D721Med (cell line): Measurements from ENCODE around the gene ESRRA.
"Not testable (repeated sequence)": the region's sequence is repeated elsewhere in the genome, so short reads cannot be mapped to it uniquely, and the experiment has no call there.

Experiments used
- DNase-seq: peaks from one replicate; pipeline ENCODE4 v3.0.0; 2011; ENCODE audit warnings: low spot score; ENCODE audit not compliant: insufficient read length
- FAIRE-seq: peaks from 2 replicates; lab custom pipeline; 2011; peaks lifted over from hg19 to GRCh38; lab: Jason Lieb, UNC
- CTCF ChIP-seq: IDR thresholded peaks from 2 replicates; pipeline ENCODE4 v1.5.1; 2012; ENCODE audit warnings: mild to moderate bottlenecking, control low read depth; ENCODE audit not compliant: insufficient read depth; ENCODE audit errors: missing control alignments

The ESRRA gene

GRCh38 chr11:64312947-64313346 is 7.6 kb downstream of the ESRRA start:
- no peak for TF ChIP-seq CTCF
- FAIRE-seq (no peak), DNase-seq (no peak)

DNA sequence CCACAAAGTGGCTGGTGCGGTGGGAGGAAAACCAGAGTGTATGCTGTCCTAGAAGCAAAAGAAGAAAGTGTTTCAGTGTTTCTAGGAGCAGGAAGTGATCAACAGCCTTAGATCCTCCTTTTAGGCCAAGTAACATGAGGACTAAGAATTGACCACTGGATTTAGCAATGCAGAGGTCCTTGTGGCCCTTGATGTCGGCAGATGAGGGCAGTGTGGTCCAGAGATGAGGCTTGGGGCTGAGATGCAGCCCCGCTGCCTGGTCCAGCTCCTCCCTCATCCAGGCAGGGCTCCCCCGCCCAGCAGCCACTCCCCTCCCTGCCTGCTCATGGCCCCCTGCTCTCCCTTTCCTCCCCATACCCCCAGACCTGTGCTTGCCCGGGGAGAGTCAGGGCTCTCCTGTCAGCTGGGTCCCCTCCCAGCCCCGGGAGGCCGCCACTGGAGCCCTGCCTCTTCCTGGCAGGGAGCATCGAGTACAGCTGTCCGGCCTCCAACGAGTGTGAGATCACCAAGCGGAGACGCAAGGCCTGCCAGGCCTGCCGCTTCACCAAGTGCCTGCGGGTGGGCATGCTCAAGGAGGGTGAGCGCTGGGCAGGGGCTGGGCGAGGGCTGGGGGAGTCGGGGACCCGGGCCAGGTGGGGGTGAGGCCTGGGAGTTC is 8.3 kb downstream of the ESRRA start:
- no peak for FAIRE-seq
- no peak for TF ChIP-seq CTCF

DNA sequence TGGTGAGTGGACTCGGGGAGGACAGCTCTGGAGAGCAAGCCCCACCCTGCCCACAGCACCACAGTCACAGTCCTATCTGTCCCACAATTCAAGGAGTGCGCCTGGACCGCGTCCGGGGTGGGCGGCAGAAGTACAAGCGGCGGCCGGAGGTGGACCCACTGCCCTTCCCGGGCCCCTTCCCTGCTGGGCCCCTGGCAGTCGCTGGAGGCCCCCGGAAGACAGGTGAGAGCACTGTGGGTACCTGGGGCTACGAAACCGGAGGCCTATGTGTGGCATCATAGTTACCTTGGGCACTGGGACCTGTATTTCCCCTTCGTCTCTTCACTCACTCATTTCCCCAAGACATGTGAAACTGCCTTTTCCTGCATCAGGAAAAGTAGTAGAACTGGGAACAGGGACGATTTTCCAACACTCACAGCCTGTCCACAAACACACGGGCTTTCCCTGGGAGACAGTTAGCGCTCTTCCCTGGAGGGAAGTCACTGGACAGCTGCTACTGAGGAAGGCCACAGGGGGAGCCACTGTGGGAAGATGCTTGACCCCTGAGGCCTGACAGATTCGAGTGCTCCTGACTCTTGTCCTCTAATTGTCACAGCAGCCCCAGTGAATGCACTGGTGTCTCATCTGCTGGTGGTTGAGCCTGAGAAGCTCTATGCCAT is 9.0 kb downstream of the ESRRA start:
- DNase-seq (no peak), FAIRE-seq (no peak)
- TF ChIP-seq CTCF, result no peak

More for the DNA sequence above, 8.3 kb downstream of the ESRRA start:
- DNase-seq, result no peak

GRCh38 chr11:64314805-64315561 is 9.7 kb downstream of the ESRRA start:
- no peak for TF ChIP-seq CTCF
- FAIRE-seq (no peak), DNase-seq (no peak)

DNA sequence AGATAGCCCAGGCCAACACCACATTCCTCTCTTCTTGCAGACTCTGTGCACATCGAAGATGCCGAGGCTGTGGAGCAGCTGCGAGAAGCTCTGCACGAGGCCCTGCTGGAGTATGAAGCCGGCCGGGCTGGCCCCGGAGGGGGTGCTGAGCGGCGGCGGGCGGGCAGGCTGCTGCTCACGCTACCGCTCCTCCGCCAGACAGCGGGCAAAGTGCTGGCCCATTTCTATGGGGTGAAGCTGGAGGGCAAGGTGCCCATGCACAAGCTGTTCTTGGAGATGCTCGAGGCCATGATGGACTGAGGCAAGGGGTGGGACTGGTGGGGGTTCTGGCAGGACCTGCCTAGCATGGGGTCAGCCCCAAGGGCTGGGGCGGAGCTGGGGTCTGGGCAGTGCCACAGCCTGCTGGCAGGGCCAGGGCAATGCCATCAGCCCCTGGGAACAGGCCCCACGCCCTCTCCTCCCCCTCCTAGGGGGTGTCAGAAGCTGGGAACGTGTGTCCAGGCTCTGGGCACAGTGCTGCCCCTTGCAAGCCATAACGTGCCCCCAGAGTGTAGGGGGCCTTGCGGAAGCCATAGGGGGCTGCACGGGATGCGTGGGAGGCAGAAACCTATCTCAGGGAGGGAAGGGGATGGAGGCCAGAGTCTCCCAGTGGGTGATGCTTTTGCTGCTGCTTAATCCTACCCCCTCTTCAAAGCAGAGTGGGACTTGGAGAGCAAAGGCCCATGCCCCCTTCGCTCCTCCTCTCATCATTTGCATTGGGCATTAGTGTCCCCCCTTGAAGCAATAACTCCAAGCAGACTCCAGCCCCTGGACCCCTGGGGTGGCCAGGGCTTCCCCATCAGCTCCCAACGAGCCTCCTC is 10.6 kb downstream of the ESRRA start:
- FAIRE-seq, DNase-seq: not testable (repeated sequence)

- no peak for TF ChIP-seq CTCF
- no peak for FAIRE-seq
- no peak for DNase-seq
Observed at GRCh38 chr11:64316672-64317324, 11.5 kb downstream of the ESRRA start.
